ENCODE results near the gene DBR1.

DBR1 gene

DNA sequence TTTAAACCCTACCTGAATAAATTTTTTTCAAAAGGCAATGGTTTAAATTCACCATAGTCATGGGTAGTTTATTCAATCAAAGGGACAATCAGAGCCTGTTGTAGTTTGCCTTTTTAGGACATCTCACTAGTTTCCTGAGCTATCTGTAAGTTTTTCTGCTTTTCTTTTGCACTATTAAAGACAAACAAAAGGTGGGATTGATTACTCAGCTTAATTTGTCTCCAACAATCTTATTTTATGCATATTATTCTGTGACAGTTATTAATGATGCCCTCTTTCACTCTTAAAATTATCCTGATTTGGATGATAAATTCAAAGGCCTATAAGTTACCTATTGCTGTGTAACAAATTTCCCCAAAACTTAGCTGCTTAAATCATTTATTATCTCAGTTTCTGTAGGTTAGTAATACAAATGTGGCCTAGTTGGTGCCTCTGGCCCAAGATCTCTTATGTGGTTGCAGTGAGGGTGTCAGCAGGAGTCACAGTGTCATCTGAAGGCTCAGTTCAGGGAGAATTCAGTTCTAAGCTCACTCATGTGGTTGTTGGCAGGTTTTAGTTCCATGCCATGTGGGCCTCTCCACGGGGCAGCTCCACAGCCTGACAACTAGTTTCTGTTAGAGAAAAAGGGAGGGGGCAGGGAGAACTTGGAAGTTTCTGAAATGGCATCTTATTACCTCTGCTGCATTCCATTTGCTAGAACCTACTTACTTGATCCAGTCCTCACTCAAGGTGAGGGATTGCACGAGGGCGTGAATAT lies 28.4 kb upstream of the DBR1 start:
- no peaks in the 10 kb centered on the region for H3K27me3 ChIP-seq (replicated peaks; ENCODE audit: control insufficient read depth, insufficient read depth, low read length)
- DNase-seq (ENCODE audit: extremely low read depth, insufficient read length), result no peak
- H3K36me3 ChIP-seq (ENCODE audit: control insufficient read depth, insufficient read depth, low read length), result no peaks in the 10 kb centered on the region
- H3K4me3 ChIP-seq (replicated peaks; ENCODE audit: low read depth, low read length), result no peak overlapping the region
- TF ChIP-seq, protein P1, sequence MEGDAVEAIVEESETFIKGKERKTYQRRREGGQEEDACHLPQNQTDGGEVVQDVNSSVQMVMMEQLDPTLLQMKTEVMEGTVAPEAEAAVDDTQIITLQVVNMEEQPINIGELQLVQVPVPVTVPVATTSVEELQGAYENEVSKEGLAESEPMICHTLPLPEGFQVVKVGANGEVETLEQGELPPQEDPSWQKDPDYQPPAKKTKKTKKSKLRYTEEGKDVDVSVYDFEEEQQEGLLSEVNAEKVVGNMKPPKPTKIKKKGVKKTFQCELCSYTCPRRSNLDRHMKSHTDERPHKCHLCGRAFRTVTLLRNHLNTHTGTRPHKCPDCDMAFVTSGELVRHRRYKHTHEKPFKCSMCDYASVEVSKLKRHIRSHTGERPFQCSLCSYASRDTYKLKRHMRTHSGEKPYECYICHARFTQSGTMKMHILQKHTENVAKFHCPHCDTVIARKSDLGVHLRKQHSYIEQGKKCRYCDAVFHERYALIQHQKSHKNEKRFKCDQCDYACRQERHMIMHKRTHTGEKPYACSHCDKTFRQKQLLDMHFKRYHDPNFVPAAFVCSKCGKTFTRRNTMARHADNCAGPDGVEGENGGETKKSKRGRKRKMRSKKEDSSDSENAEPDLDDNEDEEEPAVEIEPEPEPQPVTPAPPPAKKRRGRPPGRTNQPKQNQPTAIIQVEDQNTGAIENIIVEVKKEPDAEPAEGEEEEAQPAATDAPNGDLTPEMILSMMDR (IDR thresholded peaks at IDR 0.05; ENCODE audit: insufficient read depth, low read length, poor library complexity, severe bottlenecking), result no peak

DNA sequence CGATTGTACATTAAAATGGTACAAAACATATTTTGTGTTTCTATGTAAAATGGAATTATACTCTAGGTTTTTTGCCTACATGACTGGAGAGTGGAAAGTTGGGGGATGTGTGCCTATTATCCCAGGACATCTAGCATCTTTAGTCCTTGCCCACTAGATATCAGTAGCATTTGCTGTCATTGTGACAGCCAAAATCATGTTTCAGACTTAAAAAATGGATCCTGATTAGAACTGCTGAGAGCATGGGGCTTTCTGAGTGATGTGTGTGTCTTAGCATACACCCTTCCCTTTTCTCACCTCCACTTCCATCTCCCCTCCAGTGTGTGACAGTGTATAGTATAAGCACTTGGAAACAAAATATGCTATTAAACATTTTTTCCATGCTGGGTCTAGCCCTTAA lies 25.7 kb upstream of the DBR1 start:
- no peaks in the 10 kb centered on the region for H3K36me3 ChIP-seq (ENCODE audit: control insufficient read depth, insufficient read depth, low read length)
- DNase-seq (ENCODE audit: extremely low read depth, insufficient read length), result no peak
- TF ChIP-seq, protein P1 (IDR thresholded peaks at IDR 0.05; ENCODE audit: insufficient read depth, low read length, poor library complexity, severe bottlenecking), result no peak
- H3K4me3 ChIP-seq (replicated peaks; ENCODE audit: low read depth, low read length), result no peak overlapping the region
- no peaks in the 10 kb centered on the region for H3K27me3 ChIP-seq (replicated peaks; ENCODE audit: control insufficient read depth, insufficient read depth, low read length)

DNA sequence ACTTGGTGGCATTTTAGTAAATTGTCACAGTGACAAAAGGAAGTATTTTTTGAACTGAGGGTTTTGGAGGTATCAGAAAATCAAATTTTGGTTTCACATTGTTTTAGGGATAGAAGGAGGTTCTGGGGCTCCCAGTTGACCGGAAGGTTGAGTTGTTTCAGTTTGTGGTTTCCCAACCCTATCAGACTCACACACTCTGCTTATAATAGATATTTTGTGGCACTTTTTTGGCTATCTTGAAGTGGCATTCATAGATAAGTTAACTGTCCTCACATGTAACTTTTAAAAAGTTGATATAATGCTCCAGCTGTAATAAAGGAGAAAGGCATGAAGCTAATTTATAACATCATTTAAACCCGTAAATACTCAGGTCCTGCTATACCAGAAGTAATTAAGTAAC lies 25.1 kb upstream of the DBR1 start:
- Histone ChIP-seq H3K4me3 (replicated peaks; ENCODE audit: low read depth, low read length) (no peak overlapping the region), H3K36me3 (ENCODE audit: control insufficient read depth, insufficient read depth, low read length) (no peaks in the 10 kb centered on the region), H3K27me3 (replicated peaks; ENCODE audit: control insufficient read depth, insufficient read depth, low read length) (no peaks in the 10 kb centered on the region)
- TF ChIP-seq, protein P1 (IDR thresholded peaks at IDR 0.05; ENCODE audit: insufficient read depth, low read length, poor library complexity, severe bottlenecking), result no peak
- DNase-seq (ENCODE audit: extremely low read depth, insufficient read length), result no peak

DNA sequence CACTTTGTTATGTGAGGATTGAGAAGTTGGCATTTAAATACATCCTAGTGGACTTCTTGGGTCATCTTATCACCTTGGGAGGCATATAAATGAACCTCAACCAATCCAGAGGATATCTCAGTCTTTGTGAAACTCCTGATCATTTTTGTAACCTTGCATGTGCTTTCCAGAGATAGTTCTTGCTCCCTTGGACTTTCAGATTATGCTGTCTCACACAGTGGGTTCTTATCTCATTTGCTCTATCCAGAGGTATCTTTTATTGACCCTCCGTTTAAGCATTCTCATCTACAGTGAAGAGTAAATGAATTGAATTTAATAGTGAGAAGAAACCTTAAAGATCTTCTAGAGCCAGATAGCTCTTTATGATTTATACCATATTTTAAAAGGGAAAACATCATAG lies 22.8 kb upstream of the DBR1 start:
- no peak for DNase-seq (ENCODE audit: extremely low read depth, insufficient read length)
- Histone ChIP-seq H3K27me3 (replicated peaks; ENCODE audit: control insufficient read depth, insufficient read depth, low read length) (no peaks in the 10 kb centered on the region), H3K36me3 (ENCODE audit: control insufficient read depth, insufficient read depth, low read length) (no peaks in the 10 kb centered on the region; the same call in 1 of the 2 replicates), H3K4me3 (replicated peaks; ENCODE audit: low read depth, low read length) (no peak overlapping the region)
- TF ChIP-seq, protein P1 (IDR thresholded peaks at IDR 0.05; ENCODE audit: insufficient read depth, low read length, poor library complexity, severe bottlenecking), result no peak

DNA sequence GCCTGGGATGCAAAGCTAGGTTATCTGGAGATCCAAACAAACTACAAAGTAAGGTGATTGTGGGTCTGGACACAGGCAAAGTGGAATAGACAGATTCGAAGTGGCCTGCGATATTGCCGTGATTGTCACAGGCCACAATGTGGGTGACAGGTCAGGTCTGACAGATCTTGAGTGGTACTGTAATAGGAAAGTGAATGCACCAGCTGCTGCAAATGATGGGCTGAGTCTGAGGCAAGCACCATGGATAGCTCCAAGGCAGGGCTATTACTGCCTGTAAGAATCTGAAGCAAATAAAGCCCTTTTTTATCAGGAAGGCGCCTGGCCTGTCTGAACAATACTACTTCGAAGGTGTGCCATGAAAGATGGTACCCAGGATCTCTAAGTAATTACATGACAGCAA lies 22.3 kb upstream of the DBR1 start:
- TF ChIP-seq, protein P1 (IDR thresholded peaks at IDR 0.05; ENCODE audit: insufficient read depth, low read length, poor library complexity, severe bottlenecking), result no peak
- H3K4me3 ChIP-seq (replicated peaks; ENCODE audit: low read depth, low read length), result no peak overlapping the region
- H3K27me3 ChIP-seq (replicated peaks; ENCODE audit: control insufficient read depth, insufficient read depth, low read length), result no peaks in the 10 kb centered on the region
- no peak for DNase-seq (ENCODE audit: extremely low read depth, insufficient read length)
- H3K36me3 ChIP-seq (ENCODE audit: control insufficient read depth, insufficient read depth, low read length), result no peaks in the 10 kb centered on the region; the same call in 1 of the 2 replicates
